GM15510 (cell line): Measurements from ENCODE around the gene SRCAP.
A peak's percentile ranks its signal among the peaks of the same experiment; 100 is the strongest.

Experiments used
- POLR2A ChIP-seq: IDR thresholded peaks from 3 replicates; pipeline ENCODE4 v1.6.1; 2011; ENCODE audit warnings: borderline replicate concordance; ENCODE audit not compliant: insufficient read length; ENCODE audit errors: extremely low read depth

SRCAP gene

GRCh38 chr16:30659507-30660423 lies 39.2 kb upstream of the SRCAP start:
- TF ChIP-seq POLR2A: peak; percentile 12

GRCh38 chr16:30660424-30661261 lies 38.3 kb upstream of the SRCAP start:
- TF ChIP-seq POLR2A: no peak

GRCh38 chr16:30662449-30662848 lies 36.5 kb upstream of the SRCAP start:
- TF ChIP-seq POLR2A: no peak

GRCh38 chr16:30663038-30663437 lies 35.9 kb upstream of the SRCAP start:
- no peak for TF ChIP-seq POLR2A

GRCh38 chr16:30663820-30664219 lies 35.2 kb upstream of the SRCAP start:
- no peak for TF ChIP-seq POLR2A

- no peak for TF ChIP-seq POLR2A
Measured at GRCh38 chr16:30664616-30665109, 34.3 kb upstream of the SRCAP start.

- no peak for TF ChIP-seq POLR2A
Measured at GRCh38 chr16:30665155-30665829, 33.7 kb upstream of the SRCAP start.

- TF ChIP-seq POLR2A: no peak
Measured at GRCh38 chr16:30665830-30666190, 33.2 kb upstream of the SRCAP start.

- no peak for TF ChIP-seq POLR2A
Measured at GRCh38 chr16:30666681-30667080, 32.3 kb upstream of the SRCAP start.

GRCh38 chr16:30667361-30667905 lies 31.5 kb upstream of the SRCAP start:
- TF ChIP-seq POLR2A: no peak

GRCh38 chr16:30668393-30668792 lies 30.6 kb upstream of the SRCAP start:
- no peak for TF ChIP-seq POLR2A

GRCh38 chr16:30669026-30669902 lies 29.7 kb upstream of the SRCAP start:
- TF ChIP-seq POLR2A: no peak
